ENCODE results near the gene SERPINC1. TPM values are rescaled to one million over a fixed set of nuclear protein-coding genes. Genes with fewer than 3 reads are reported as not detected.

The SERPINC1 gene
- total and polyA plus RNA-seq, 2 of the 13 experiments (the other 11 are each of a cell fraction or from before 2014, with no cell fraction given), result 142 to 205 TPM

DNA sequence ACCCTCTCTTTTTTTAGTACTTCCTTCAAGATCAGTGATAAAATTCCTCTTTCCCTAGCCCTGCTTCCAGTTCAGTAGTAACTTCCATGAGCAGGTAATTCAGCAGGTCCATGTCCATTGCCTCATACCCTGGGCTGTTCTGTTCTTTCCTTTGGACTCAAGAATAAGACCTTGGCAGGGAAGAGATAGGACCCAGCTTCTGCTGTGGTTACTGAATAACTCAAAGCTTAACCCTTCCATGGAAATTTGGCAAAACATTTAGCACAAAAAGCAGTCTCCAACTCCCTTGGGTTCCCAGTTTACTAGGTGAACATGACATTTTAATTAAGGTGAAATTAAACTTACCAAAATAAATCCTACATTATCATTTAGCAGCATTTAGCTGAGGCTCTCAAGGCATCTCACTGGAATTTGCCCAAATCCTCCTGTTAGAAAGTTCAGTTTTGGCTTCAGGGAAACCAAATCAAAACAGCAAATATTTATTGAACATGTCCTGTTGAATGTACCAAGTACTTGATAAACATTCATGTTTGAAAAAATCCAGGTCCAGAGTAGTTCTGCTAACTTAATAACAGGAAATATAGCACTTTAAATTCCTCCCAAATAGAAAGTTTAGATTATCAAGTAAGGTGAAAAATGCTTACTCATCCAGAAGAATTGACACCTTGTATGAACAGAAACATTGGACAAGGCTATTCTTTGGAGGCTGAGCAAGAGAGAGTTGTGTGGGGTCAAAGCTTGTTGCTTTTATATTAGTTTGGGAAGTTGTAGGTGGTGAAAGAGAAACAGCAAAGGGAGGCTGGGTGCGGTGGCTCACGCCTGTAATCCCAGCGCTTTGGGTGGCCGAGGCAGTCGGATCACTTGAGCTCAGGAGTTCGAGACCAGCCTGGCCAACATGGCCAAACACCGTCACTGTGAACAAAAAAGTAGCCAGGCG is 8.4 kb upstream of the SERPINC1 start (continued):
- TF ChIP-seq, protein P1, sequence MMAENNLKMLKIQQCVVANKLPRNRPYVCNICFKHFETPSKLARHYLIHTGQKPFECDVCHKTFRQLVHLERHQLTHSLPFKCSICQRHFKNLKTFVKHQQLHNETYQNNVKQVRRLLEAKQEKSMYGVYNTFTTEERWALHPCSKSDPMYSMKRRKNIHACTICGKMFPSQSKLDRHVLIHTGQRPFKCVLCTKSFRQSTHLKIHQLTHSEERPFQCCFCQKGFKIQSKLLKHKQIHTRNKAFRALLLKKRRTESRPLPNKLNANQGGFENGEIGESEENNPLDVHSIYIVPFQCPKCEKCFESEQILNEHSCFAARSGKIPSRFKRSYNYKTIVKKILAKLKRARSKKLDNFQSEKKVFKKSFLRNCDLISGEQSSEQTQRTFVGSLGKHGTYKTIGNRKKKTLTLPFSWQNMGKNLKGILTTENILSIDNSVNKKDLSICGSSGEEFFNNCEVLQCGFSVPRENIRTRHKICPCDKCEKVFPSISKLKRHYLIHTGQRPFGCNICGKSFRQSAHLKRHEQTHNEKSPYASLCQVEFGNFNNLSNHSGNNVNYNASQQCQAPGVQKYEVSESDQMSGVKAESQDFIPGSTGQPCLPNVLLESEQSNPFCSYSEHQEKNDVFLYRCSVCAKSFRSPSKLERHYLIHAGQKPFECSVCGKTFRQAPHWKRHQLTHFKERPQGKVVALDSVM (CRISPR knock-in tag; IDR thresholded peaks at IDR 0.05), result peak; percentile 56
- no peak for TF ChIP-seq PTBP1 (IDR thresholded peaks at IDR 0.05; ENCODE audit: low read depth, low read length, poor library complexity, severe bottlenecking)
- no peak for TF ChIP-seq RORA (CRISPR knock-in tag; IDR thresholded peaks at IDR 0.05)
- TF ChIP-seq ZBTB21 (CRISPR knock-in tag; IDR thresholded peaks at IDR 0.05), result no peak
- TF ChIP-seq PPARG (CRISPR knock-in tag; conservative IDR thresholded peaks at IDR 0.05), result 0 out of 2 replicates have a peak, but pooled peaks have one; percentile 19
- TF ChIP-seq ZNF260 (CRISPR knock-in tag; IDR thresholded peaks at IDR 0.05; ENCODE audit: borderline replicate concordance, low read depth), result no peak
- TF ChIP-seq SALL2 (CRISPR knock-in tag; IDR thresholded peaks at IDR 0.05), result no peak
- no peak for TF ChIP-seq KLF9 (CRISPR knock-in tag; IDR thresholded peaks at IDR 0.05; ENCODE audit: low read depth)
- 0 out of 2 replicates have a peak, but pooled peaks have one; percentile 18 for TF ChIP-seq ZNF331 (CRISPR knock-in tag; IDR thresholded peaks at IDR 0.05)
- TF ChIP-seq RARA (CRISPR knock-in tag; IDR thresholded peaks at IDR 0.05), result no peak
- TF ChIP-seq ZNF354B (CRISPR knock-in tag; IDR thresholded peaks at IDR 0.05), result no peak
- TF ChIP-seq DPF2 (CRISPR knock-in tag; IDR thresholded peaks at IDR 0.05; ENCODE audit: borderline replicate concordance, low read depth), result no peak
- TF ChIP-seq, protein P2, sequence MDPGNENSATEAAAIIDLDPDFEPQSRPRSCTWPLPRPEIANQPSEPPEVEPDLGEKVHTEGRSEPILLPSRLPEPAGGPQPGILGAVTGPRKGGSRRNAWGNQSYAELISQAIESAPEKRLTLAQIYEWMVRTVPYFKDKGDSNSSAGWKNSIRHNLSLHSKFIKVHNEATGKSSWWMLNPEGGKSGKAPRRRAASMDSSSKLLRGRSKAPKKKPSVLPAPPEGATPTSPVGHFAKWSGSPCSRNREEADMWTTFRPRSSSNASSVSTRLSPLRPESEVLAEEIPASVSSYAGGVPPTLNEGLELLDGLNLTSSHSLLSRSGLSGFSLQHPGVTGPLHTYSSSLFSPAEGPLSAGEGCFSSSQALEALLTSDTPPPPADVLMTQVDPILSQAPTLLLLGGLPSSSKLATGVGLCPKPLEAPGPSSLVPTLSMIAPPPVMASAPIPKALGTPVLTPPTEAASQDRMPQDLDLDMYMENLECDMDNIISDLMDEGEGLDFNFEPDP (CRISPR knock-in tag; conservative IDR thresholded peaks at IDR 0.05), result no peak
- TF ChIP-seq SMAD9 (CRISPR knock-in tag; IDR thresholded peaks at IDR 0.05), result no peak
- no peak for TF ChIP-seq SMC3 (IDR thresholded peaks at IDR 0.05; ENCODE audit: low read length)
- TF ChIP-seq POGZ (CRISPR knock-in tag; IDR thresholded peaks at IDR 0.05), result peak; percentile 31; the same call in 1 of the 2 replicates
- TF ChIP-seq, protein P3, sequence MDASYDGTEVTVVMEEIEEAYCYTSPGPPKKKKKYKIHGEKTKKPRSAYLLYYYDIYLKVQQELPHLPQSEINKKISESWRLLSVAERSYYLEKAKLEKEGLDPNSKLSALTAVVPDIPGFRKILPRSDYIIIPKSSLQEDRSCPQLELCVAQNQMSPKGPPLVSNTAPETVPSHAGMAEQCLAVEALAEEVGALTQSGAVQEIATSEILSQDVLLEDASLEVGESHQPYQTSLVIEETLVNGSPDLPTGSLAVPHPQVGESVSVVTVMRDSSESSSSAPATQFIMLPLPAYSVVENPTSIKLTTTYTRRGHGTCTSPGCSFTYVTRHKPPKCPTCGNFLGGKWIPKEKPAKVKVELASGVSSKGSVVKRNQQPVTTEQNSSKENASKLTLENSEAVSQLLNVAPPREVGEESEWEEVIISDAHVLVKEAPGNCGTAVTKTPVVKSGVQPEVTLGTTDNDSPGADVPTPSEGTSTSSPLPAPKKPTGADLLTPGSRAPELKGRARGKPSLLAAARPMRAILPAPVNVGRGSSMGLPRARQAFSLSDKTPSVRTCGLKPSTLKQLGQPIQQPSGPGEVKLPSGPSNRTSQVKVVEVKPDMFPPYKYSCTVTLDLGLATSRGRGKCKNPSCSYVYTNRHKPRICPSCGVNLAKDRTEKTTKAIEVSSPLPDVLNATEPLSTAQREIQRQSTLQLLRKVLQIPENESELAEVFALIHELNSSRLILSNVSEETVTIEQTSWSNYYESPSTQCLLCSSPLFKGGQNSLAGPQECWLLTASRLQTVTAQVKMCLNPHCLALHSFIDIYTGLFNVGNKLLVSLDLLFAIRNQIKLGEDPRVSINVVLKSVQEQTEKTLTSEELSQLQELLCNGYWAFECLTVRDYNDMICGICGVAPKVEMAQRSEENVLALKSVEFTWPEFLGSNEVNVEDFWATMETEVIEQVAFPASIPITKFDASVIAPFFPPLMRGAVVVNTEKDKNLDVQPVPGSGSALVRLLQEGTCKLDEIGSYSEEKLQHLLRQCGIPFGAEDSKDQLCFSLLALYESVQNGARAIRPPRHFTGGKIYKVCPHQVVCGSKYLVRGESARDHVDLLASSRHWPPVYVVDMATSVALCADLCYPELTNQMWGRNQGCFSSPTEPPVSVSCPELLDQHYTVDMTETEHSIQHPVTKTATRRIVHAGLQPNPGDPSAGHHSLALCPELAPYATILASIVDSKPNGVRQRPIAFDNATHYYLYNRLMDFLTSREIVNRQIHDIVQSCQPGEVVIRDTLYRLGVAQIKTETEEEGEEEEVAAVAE (CRISPR knock-in tag; IDR thresholded peaks at IDR 0.05; ENCODE audit: borderline replicate concordance), result no peak
- no peak for TF ChIP-seq ZFP82 (CRISPR knock-in tag; IDR thresholded peaks at IDR 0.05; ENCODE audit: borderline replicate concordance)
- peak; percentile 61 for TF ChIP-seq HDAC1 (CRISPR knock-in tag; IDR thresholded peaks at IDR 0.05)
- no peak for TF ChIP-seq NAIF1 (CRISPR knock-in tag; IDR thresholded peaks at IDR 0.05; ENCODE audit: borderline replicate concordance)
- peak; percentile 59; the same call in 1 of the 2 replicates for TF ChIP-seq ZMYM4 (CRISPR knock-in tag; IDR thresholded peaks at IDR 0.05)
- no peak for TF ChIP-seq ATAD3A (CRISPR knock-in tag; IDR thresholded peaks at IDR 0.05)

All from HepG2 (cell line).